ENCODE data around the gene TMEM91.
A peak's percentile ranks its signal among the peaks of the same experiment; 100 is the strongest.

Gene TMEM91

GRCh38 chr19:41357746-41358145, 18.6 kb upstream of the TMEM91 start:
- DNase-seq (ENCODE audit: low read depth): no peak
- TF ChIP-seq CTCF (IDR thresholded peaks at IDR 0.05; ENCODE audit: control insufficient read depth, extremely low read depth, insufficient read depth): no peak

DNA sequence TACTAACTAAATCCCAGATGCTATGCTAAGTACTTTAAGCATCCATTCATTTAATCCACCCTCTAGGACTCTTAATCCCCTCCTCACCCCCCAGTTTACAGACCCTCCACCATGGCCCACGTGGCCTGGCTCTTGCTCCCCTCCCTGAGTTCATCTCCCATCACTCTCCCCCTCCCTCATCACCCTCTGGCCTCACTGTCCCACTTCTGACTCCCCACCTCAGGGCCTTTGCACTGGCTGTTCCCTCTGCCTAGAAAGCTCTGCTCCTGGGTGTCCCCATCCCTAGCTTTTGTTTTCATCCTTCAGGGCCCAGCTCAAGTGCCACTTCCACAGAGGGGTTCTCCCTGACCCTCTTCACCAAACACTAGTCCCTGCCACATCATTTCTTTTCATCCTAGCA, 16.6 kb upstream of the TMEM91 start:
- no peak for DNase-seq (ENCODE audit: low read depth)
- TF ChIP-seq CTCF (IDR thresholded peaks at IDR 0.05; ENCODE audit: control insufficient read depth, extremely low read depth, insufficient read depth): no peak
- H3K4me3 ChIP-seq (ENCODE audit: low read depth, low read length): no peak overlapping the region

More at GRCh38 chr19:41357746-41358145, 18.6 kb upstream of the TMEM91 start:
- H3K4me3 ChIP-seq (ENCODE audit: low read depth, low read length): no peak overlapping the region

GRCh38 chr19:41362143-41362847, 14.0 kb upstream of the TMEM91 start:
- no peak overlapping the region for H3K4me3 ChIP-seq (ENCODE audit: low read depth, low read length)

DNA sequence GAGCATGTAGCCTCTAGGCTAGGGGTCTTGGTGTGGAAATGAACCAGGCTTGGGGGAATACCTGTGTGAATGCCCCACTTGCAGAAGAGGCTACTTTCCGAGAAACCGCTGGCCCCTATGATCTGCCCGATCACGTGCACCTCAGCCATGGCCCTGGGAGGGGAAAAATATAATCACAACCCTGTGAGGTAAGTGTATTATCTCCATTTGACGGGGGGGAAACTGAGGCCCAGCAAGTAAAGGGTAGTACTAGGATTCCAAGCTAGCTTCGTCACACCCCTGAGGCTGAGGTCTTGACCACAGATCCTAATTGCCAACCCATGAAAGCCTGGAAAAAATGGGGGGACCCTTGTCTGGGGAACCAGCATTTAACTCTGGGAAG, 13.0 kb upstream of the TMEM91 start:
- no peak for TF ChIP-seq CTCF (IDR thresholded peaks at IDR 0.05; ENCODE audit: control insufficient read depth, extremely low read depth, insufficient read depth)
- DNase-seq (ENCODE audit: low read depth): no peak

More at GRCh38 chr19:41362143-41362847, 14.0 kb upstream of the TMEM91 start:
- TF ChIP-seq CTCF (IDR thresholded peaks at IDR 0.05; ENCODE audit: control insufficient read depth, extremely low read depth, insufficient read depth): no peak
- DNase-seq (ENCODE audit: low read depth): no peak

GRCh38 chr19:41363753-41364523, 12.4 kb upstream of the TMEM91 start, which contains the start of gene B9D2:
Gene B9D2, minus strand, starts transcription at chr19:41364149. Its CDS starts 630 bp downstream, at chr19:41363519.
- DNase-seq (ENCODE audit: low read depth): peak; percentile 80
- peak within 1 kb of the TSS; percentile 60 for H3K4me3 ChIP-seq (ENCODE audit: low read depth, low read length)
- no peak for TF ChIP-seq CTCF (IDR thresholded peaks at IDR 0.05; ENCODE audit: control insufficient read depth, extremely low read depth, insufficient read depth)

More for the DNA sequence above, 13.0 kb upstream of the TMEM91 start:
- H3K4me3 ChIP-seq (ENCODE audit: low read depth, low read length): peak overlapping the region; percentile 60

- H3K4me3 ChIP-seq (ENCODE audit: low read depth, low read length): peak overlapping the region; percentile 60
- no peak for DNase-seq (ENCODE audit: low read depth)
- TF ChIP-seq CTCF (IDR thresholded peaks at IDR 0.05; ENCODE audit: control insufficient read depth, extremely low read depth, insufficient read depth): no peak
Observed at GRCh38 chr19:41364524-41365391, 11.6 kb upstream of the TMEM91 start.

Data from LNCaP clone FGC (cell line).